K562 (cell line): ENCODE data around the gene COG7. TPM values are rescaled to one million over a fixed set of nuclear protein-coding genes. Genes with fewer than 3 reads are reported as not detected.
"Not testable (repeated sequence)": the region's sequence is repeated elsewhere in the genome, so short reads cannot be mapped to it uniquely, and the experiment has no call there.

ENCODE experiments used
- ATAC-seq: fragments of 200-7000 bp; cut with Tn5 transposase; 3 replicates; pipeline ENCODE4 v1.9.1; 2020; ENCODE audit warnings: moderate library complexity
- BruUV-seq: library from RNA; stranded (reverse); fragments of 400-500 nt; replicated peaks from 2 replicates; lab custom pipeline; 2021; lab: Mats Ljungman, UMichigan
- CTCF ChIA-PET: fragments of 300-600 bp; formaldehyde crosslinking; extraction: SDS; loops from one replicate; lab custom pipeline; 2021; ENCODE audit warnings: low intra/inter-chr PET ratio; lab: Yijun Ruan, JAX
- POLR2A ChIA-PET: fragments of 300-600, 350-650 bp; sonication (Branson Sonifier 250); formaldehyde crosslinking; extraction: SDS; loops from one replicate; lab custom pipeline; 2021; ENCODE audit warnings: antibody characterized with exemption, inconsistent platforms; lab: Yijun Ruan, JAX
- DNase-seq, 4 experiments: peaks; one replicate each; pipeline versions ENCODE4 v3.0.0 to v3.0.0-alpha.2; 2011 to 2018; ENCODE audit warnings: low spot score in 3 of 4, mixed read lengths in 3 of 4; ENCODE audit errors: extremely low read depth in 1 of 4
- FAIRE-seq: peaks from 2 replicates; lab custom pipeline; 2011; peaks lifted over from hg19 to GRCh38; lab: Jason Lieb, UNC
- H2AFZ ChIP-seq: 2 replicates; pipeline ENCODE4 v1.6.0; 2011; ENCODE audit warnings: low read depth, low read length, control low read depth, inconsistent platforms
- H3K27ac ChIP-seq: fragments of 200-600 bp; 3 replicates; pipeline ENCODE4 v1.8.0; 2011; ENCODE audit warnings: low read depth, mild to moderate bottlenecking, control low read depth, inconsistent platforms, low read length, moderate library complexity, mixed read lengths; ENCODE audit errors: extremely low read depth
- H3K27me3 ChIP-seq, 2 experiments: fragments of 300-600 bp in 1 of 2; 2 replicates in 1 of 2; 3 replicates in 1 of 2; pipeline versions ENCODE4 v1.6.0 to v1.8.0; 2011; ENCODE audit warnings: inconsistent platforms in 2 of 2, low read length in 2 of 2, mild to moderate bottlenecking in 1 of 2, mixed read lengths in 1 of 2, moderate library complexity in 1 of 2; ENCODE audit not compliant: control insufficient read depth in 2 of 2, insufficient read depth in 2 of 2
- H3K36me3 ChIP-seq: fragments of 300-600 bp; 3 replicates; pipeline ENCODE4 v1.8.0; 2011; ENCODE audit warnings: mild to moderate bottlenecking, low read length, inconsistent platforms; ENCODE audit not compliant: control insufficient read depth, insufficient read depth
- H3K4me1 ChIP-seq, 2 experiments: fragments of 200-600 bp in 1 of 2; replicated peaks in 1 of 2; 2 replicates in 1 of 2; 3 replicates in 1 of 2; pipeline versions ENCODE4 v1.5.1 to v1.8.0; 2011; ENCODE audit warnings: inconsistent platforms in 2 of 2, low read length in 2 of 2, mild to moderate bottlenecking in 1 of 2, mixed read lengths in 1 of 2, moderate library complexity in 1 of 2; ENCODE audit not compliant: control insufficient read depth in 2 of 2, insufficient read depth in 2 of 2
- H3K4me2 ChIP-seq: 2 replicates; pipeline ENCODE4 v1.6.1; 2011; ENCODE audit warnings: low read length, control low read depth, inconsistent platforms, mixed read lengths; ENCODE audit not compliant: insufficient read depth
- H3K4me3 ChIP-seq: fragments of 200-600 bp; sonication (generic), shearing (Covaris generic); 2 replicates; pipeline ENCODE4 v1.5.1; 2016; ENCODE audit warnings: control low read depth, inconsistent platforms
- H3K79me2 ChIP-seq: fragments of 200-600 bp; 3 replicates; pipeline ENCODE4 v1.8.0; 2011; ENCODE audit warnings: low read length, inconsistent platforms; ENCODE audit not compliant: control insufficient read depth, insufficient read depth
- H3K9ac ChIP-seq, 2 experiments: 2 replicates each; pipeline versions ENCODE4 v1.6.0 to v1.6.1; 2011; ENCODE audit warnings: low read depth in 2 of 2, low read length in 2 of 2, control low read depth in 1 of 2, inconsistent platforms in 1 of 2, mild to moderate bottlenecking in 1 of 2, mixed read lengths in 1 of 2; ENCODE audit not compliant: insufficient read depth in 1 of 2
- H3K9me1 ChIP-seq: one replicate; pipeline ENCODE4 v1.6.0; 2011; ENCODE audit warnings: inconsistent platforms, mild to moderate bottlenecking, low read length, moderate library complexity; ENCODE audit not compliant: control insufficient read depth, insufficient read depth
- H3K9me3 ChIP-seq: replicated peaks from 2 replicates; pipeline ENCODE4 v1.5.1; 2011; ENCODE audit warnings: low read depth, low read length, inconsistent platforms; ENCODE audit not compliant: control insufficient read depth, insufficient read depth
- H4K20me1 ChIP-seq: replicated peaks from 2 replicates; pipeline ENCODE4 v1.6.1; 2011; ENCODE audit warnings: low read length, inconsistent platforms, mixed read lengths; ENCODE audit not compliant: control insufficient read depth, insufficient read depth
- ZBTB5 ChIP-seq: fragments of 450-650 bp; IDR thresholded peaks from 2 replicates; pipeline ENCODE4 v1.6.1; 2017; ENCODE audit warnings: antibody characterized with exemption
- WGBS: fragments of 100-300 bp; shearing (Covaris generic); methylation state at CpG from one replicate; pipeline ENCODE4 v1.1.6; 2016; ENCODE audit warnings: low coverage, mixed read lengths; ENCODE audit not compliant: insufficient coverage; ENCODE audit errors: missing lambda C conversion rate; 5-methylcytosine and 5-hydroxymethylcytosine counted together
- in situ Hi-C: fragments of 300-500 bp; cut with MboI; formaldehyde crosslinking; loops from 4 replicates; pipeline ENCODE4 v1.15.0; 2018; ENCODE audit warnings: inconsistent platforms, mixed read lengths
- intact Hi-C: fragments of 100-400 bp; cut with micrococcal nuclease; formaldehyde crosslinking; loops from 2 replicates; pipeline ENCODE4 v1.14.2; 2022
- polyA plus RNA-seq, 8 experiments: library from polyadenylated mRNA; depleted of rRNA in 4 of 8; stranded (reverse) in 5 of 8; unstranded in 3 of 8; fragments of >200 nt; fragmentation: Nextera tagmentation in 2 of 8; fragmentation: Illumina TruSeq in 1 of 8; extraction: Ambion mirVana in 2 of 8; extraction: Trizol in 1 of 8; gene quantifications; 2 replicates each; pipeline versions ENCODE4 v1.2.1 to v1.2.3, GENCODE V29; 2011 to 2014; ENCODE audit warnings: inconsistent platforms in 1 of 8, missing spikeins in 1 of 8
- total RNA-seq, 7 experiments: library from RNA; depleted of rRNA in 6 of 7; stranded (reverse); fragments of >200 nt in 6 of 7; fragmentation: Illumina TruSeq in 2 of 7; extraction: Trizol in 2 of 7; gene quantifications; 2 replicates each; pipeline versions ENCODE4 v1.2.1 to v1.2.3, GENCODE V29; 2011 to 2021; ENCODE audit warnings: low replicate concordance in 1 of 7

The COG7 gene
- total and polyA plus RNA-seq, 9 of the 15 experiments (the other 6 are each of a cell fraction or from before 2014, with no cell fraction given), result 3.8 to 17.6 (median 13.4) TPM

- no peak for TF ChIP-seq ZBTB5
Measured at GRCh38 chr16:23484510-23485256, 31.7 kb upstream of the COG7 start (continued).

GRCh38 chr16:23483492-23483891, 30.5 kb upstream of the COG7 start:
- in situ Hi-C loops, ATAC-seq, BruUV-seq, H3K27me3 ChIP-seq, H3K9me1 ChIP-seq, H2AFZ ChIP-seq, H3K9ac ChIP-seq, CTCF ChIA-PET, H3K4me1 ChIP-seq, H3K27ac ChIP-seq, H3K79me2 ChIP-seq, intact Hi-C loops, FAIRE-seq, DNase-seq, H3K4me3 ChIP-seq, H3K4me2 ChIP-seq, H3K9me3 ChIP-seq: not testable (repeated sequence)
- Histone ChIP-seq H4K20me1 (peaks cover 11% of the 10 kb centered on the region; the same call in 1 of the 2 replicates), H3K36me3 (peaks cover 94% of the 10 kb centered on the region)
- WGBS, result 95% methylated on average over 8 of the region's 8 CpGs
- POLR2A ChIA-PET, result interaction anchor here (1.4 kb wide), 1 partner anchor 8 kb away, joined by 5 read pairs; no protein-coding TSS in a partner anchor
